ENCODE results near the gene CLPTM1L. TPM values are rescaled to one million over a fixed set of nuclear protein-coding genes. Genes with fewer than 3 reads are reported as not detected.

The CLPTM1L gene
- total and polyA plus RNA-seq, 2 experiments from 2014 or later = 129 to 130 TPM

DNA sequence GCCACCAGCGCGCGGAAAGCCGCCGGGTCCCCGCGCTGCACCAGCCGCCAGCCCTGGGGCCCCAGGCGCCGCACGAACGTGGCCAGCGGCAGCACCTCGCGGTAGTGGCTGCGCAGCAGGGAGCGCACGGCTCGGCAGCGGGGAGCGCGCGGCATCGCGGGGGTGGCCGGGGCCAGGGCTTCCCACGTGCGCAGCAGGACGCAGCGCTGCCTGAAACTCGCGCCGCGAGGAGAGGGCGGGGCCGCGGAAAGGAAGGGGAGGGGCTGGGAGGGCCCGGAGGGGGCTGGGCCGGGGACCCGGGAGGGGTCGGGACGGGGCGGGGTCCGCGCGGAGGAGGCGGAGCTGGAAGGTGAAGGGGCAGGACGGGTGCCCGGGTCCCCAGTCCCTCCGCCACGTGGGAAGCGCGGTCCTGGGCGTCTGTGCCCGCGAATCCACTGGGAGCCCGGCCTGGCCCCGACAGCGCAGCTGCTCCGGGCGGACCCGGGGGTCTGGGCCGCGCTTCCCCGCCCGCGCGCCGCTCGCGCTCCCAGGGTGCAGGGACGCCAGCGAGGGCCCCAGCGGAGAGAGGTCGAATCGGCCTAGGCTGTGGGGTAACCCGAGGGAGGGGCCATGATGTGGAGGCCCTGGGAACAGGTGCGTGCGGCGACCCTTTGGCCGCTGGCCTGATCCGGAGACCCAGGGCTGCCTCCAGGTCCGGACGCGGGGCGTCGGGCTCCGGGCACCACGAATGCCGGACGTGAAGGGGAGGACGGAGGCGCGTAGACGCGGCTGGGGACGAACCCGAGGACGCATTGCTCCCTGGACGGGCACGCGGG, 49.9 kb downstream of the CLPTM1L start, which contains the start of gene TERT:
Gene TERT, minus strand, starts transcription at position 234 of the 815 bp plus-strand sequence. Its CDS starts 79 bp downstream, at position 155.
- Histone ChIP-seq H3K9me2 (replicated peaks; ENCODE audit: insufficient read depth) (no peaks in the 10 kb centered on the region), H3K4me1 (ENCODE audit: insufficient read depth) (no peaks in the 10 kb centered on the region), H4K20me1 (ENCODE audit: insufficient read depth, poor library complexity, severe bottlenecking) (no peaks in the 10 kb centered on the region), H3K4me3 (no peak within 1 kb of the TSS), H3K4me2 (peak within 1 kb of the TSS; percentile 77), H3K27me3 (peaks cover 26% of the 10 kb centered on the region), H3K27ac (no peak within 1 kb of the TSS), H3K36me3 (replicated peaks; ENCODE audit: insufficient read depth, low read depth) (no peaks in the 10 kb centered on the region), H2AFZ (no peak within 1 kb of the TSS), H3K79me2 (no peaks in the 10 kb centered on the region), H3K9me3 (ENCODE audit: low read depth) (no peaks in the 10 kb centered on the region)
- TF ChIP-seq EZH2 (IDR thresholded peaks at IDR 0.05; ENCODE audit: borderline replicate concordance) = peak; percentile 15
- no peak for TF ChIP-seq EZH2phosphoT487 (IDR thresholded peaks at IDR 0.05; ENCODE audit: low read depth, severe bottlenecking, unreplicated experiment)
- TF ChIP-seq, protein P1, sequence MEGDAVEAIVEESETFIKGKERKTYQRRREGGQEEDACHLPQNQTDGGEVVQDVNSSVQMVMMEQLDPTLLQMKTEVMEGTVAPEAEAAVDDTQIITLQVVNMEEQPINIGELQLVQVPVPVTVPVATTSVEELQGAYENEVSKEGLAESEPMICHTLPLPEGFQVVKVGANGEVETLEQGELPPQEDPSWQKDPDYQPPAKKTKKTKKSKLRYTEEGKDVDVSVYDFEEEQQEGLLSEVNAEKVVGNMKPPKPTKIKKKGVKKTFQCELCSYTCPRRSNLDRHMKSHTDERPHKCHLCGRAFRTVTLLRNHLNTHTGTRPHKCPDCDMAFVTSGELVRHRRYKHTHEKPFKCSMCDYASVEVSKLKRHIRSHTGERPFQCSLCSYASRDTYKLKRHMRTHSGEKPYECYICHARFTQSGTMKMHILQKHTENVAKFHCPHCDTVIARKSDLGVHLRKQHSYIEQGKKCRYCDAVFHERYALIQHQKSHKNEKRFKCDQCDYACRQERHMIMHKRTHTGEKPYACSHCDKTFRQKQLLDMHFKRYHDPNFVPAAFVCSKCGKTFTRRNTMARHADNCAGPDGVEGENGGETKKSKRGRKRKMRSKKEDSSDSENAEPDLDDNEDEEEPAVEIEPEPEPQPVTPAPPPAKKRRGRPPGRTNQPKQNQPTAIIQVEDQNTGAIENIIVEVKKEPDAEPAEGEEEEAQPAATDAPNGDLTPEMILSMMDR (IDR thresholded peaks at IDR 0.05; ENCODE audit: poor library complexity) = no peak
- DNase-seq (ENCODE audit: low spot score) = peak; percentile 31
- 7% methylated on average over 64 of the region's 102 CpGs for WGBS (ENCODE audit: low lambda C conversion rate, missing lambda C conversion rate)

GRCh38 chr5:1294206-1294834, 50.6 kb downstream of the CLPTM1L start:
- DNase-seq (ENCODE audit: low spot score) = peak; percentile 11
- no peak overlapping the region for H3K27ac ChIP-seq
- no peaks in the 10 kb centered on the region for H3K9me2 ChIP-seq (replicated peaks; ENCODE audit: insufficient read depth)
- H3K4me3 ChIP-seq = no peak overlapping the region
- H2AFZ ChIP-seq = no peak overlapping the region
- H3K4me2 ChIP-seq = peak overlapping the region; percentile 77
- no peaks in the 10 kb centered on the region for H3K79me2 ChIP-seq
- no peaks in the 10 kb centered on the region for H4K20me1 ChIP-seq (ENCODE audit: insufficient read depth, poor library complexity, severe bottlenecking)
- H3K27me3 ChIP-seq = peaks cover 26% of the 10 kb centered on the region
- 52% methylated on average over 34 of the region's 69 CpGs for WGBS (ENCODE audit: low lambda C conversion rate, missing lambda C conversion rate)
- no peaks in the 10 kb centered on the region for H3K9me3 ChIP-seq (ENCODE audit: low read depth)
- no peaks in the 10 kb centered on the region for H3K4me1 ChIP-seq (ENCODE audit: insufficient read depth)
- TF ChIP-seq, protein P1 (IDR thresholded peaks at IDR 0.05; ENCODE audit: poor library complexity) = no peak
- no peak for TF ChIP-seq EZH2 (IDR thresholded peaks at IDR 0.05; ENCODE audit: borderline replicate concordance)
- TF ChIP-seq EZH2phosphoT487 (IDR thresholded peaks at IDR 0.05; ENCODE audit: low read depth, severe bottlenecking, unreplicated experiment) = no peak
- no peaks in the 10 kb centered on the region for H3K36me3 ChIP-seq (replicated peaks; ENCODE audit: insufficient read depth, low read depth)

GRCh38 chr5:1293416-1294205, 51.3 kb downstream of the CLPTM1L start:
- H3K27ac ChIP-seq = no peak overlapping the region
- no peaks in the 10 kb centered on the region for H3K36me3 ChIP-seq (replicated peaks; ENCODE audit: insufficient read depth, low read depth)
- H3K4me1 ChIP-seq (ENCODE audit: insufficient read depth) = no peaks in the 10 kb centered on the region
- H2AFZ ChIP-seq = no peak overlapping the region
- H3K4me3 ChIP-seq = no peak overlapping the region
- no peak for TF ChIP-seq EZH2 (IDR thresholded peaks at IDR 0.05; ENCODE audit: borderline replicate concordance)
- no peak for TF ChIP-seq EZH2phosphoT487 (IDR thresholded peaks at IDR 0.05; ENCODE audit: low read depth, severe bottlenecking, unreplicated experiment)
- TF ChIP-seq, protein P1 (IDR thresholded peaks at IDR 0.05; ENCODE audit: poor library complexity) = no peak
- no peaks in the 10 kb centered on the region for H3K9me2 ChIP-seq (replicated peaks; ENCODE audit: insufficient read depth)
- H4K20me1 ChIP-seq (ENCODE audit: insufficient read depth, poor library complexity, severe bottlenecking) = no peaks in the 10 kb centered on the region
- H3K4me2 ChIP-seq = no peak overlapping the region
- H3K9me3 ChIP-seq (ENCODE audit: low read depth) = no peaks in the 10 kb centered on the region
- 93% methylated on average over 58 of the region's 60 CpGs for WGBS (ENCODE audit: low lambda C conversion rate, missing lambda C conversion rate)
- H3K27me3 ChIP-seq = peaks cover 26% of the 10 kb centered on the region
- DNase-seq (ENCODE audit: low spot score) = peak; percentile 2
- no peaks in the 10 kb centered on the region for H3K79me2 ChIP-seq
